Kidney capillary endothelial cell (primary cell): ENCODE results near the gene CSPG4.
A peak's percentile ranks its signal among the peaks of the same experiment; 100 is the strongest.
"Not testable (repeated sequence)": the region's sequence is repeated elsewhere in the genome, so short reads cannot be mapped to it uniquely, and the experiment has no call there.

Experiments used
- DNase-seq: peaks from one replicate; pipeline ENCODE4 v3.0.0-alpha.2; 2018; ENCODE audit warnings: low spot score

The CSPG4 gene

GRCh38 chr15:75712668-75713337 lies at the start of gene CSPG4:
Gene CSPG4 (minus strand): TSS chr15:75712848. CDS start chr15:75712755, 93 bp downstream.
- no peak for DNase-seq

GRCh38 chr15:75762357-75762718 lies 49.7 kb upstream of the CSPG4 start:
- not testable (repeated sequence) for DNase-seq

- no peak for DNase-seq
These were observed 49.1 kb upstream of the CSPG4 start for GRCh38 chr15:75761446-75762356.

- no peak for DNase-seq
These were observed 48.2 kb upstream of the CSPG4 start for GRCh38 chr15:75760704-75761435.

- not testable (repeated sequence) for DNase-seq
These were observed 47.5 kb upstream of the CSPG4 start for GRCh38 chr15:75760131-75760520.

- DNase-seq, result no peak
These were observed 46.9 kb upstream of the CSPG4 start for GRCh38 chr15:75759416-75760130.

- peak; percentile 63 for DNase-seq
These were observed 45.6 kb upstream of the CSPG4 start for GRCh38 chr15:75758071-75758872.

GRCh38 chr15:75754871-75755270 lies 42.2 kb upstream of the CSPG4 start:
- DNase-seq, result not testable (repeated sequence)

GRCh38 chr15:75753145-75753544 lies 40.5 kb upstream of the CSPG4 start:
- DNase-seq, result no peak

- no peak for DNase-seq
These were observed 39.2 kb upstream of the CSPG4 start for GRCh38 chr15:75751891-75752290.

- DNase-seq, result no peak
These were observed 38.6 kb upstream of the CSPG4 start for GRCh38 chr15:75751116-75751875.

- no peak for DNase-seq
These were observed 37.8 kb upstream of the CSPG4 start for GRCh38 chr15:75750261-75751050.

GRCh38 chr15:75749820-75750219 lies 37.2 kb upstream of the CSPG4 start:
- no peak for DNase-seq

GRCh38 chr15:75748882-75749281 lies 36.2 kb upstream of the CSPG4 start:
- DNase-seq, result not testable (repeated sequence)

GRCh38 chr15:75747121-75747520 lies 34.5 kb upstream of the CSPG4 start:
- DNase-seq, result not testable (repeated sequence)

GRCh38 chr15:75745305-75745704 lies 32.7 kb upstream of the CSPG4 start:
- no peak for DNase-seq

GRCh38 chr15:75742346-75742745 lies 29.7 kb upstream of the CSPG4 start:
- DNase-seq, result not testable (repeated sequence)

- DNase-seq, result no peak
These were observed 27.1 kb upstream of the CSPG4 start for GRCh38 chr15:75739791-75740190.

- no peak for DNase-seq
These were observed 26.1 kb upstream of the CSPG4 start for GRCh38 chr15:75738647-75739325.
